Kidney (tissue), 14 donors: ENCODE measurements around the gene KRT82. TPM values are rescaled to one million over a fixed set of nuclear protein-coding genes. Genes with fewer than 3 reads are reported as not detected.
"Not testable (repeated sequence)": the region's sequence is repeated elsewhere in the genome, so short reads cannot be mapped to it uniquely, and the experiment has no call there.

Source experiments
- DNase-seq, 5 donors: peaks; one replicate each; pipeline ENCODE4 v3.0.0-alpha.2; 2013 to 2020
- FAIRE-seq: peaks from 2 replicates; lab custom pipeline; 2012; peaks lifted over from hg19 to GRCh38; lab: Jason Lieb, UNC
- H3K27ac ChIP-seq, 2 donors: one replicate each; pipeline ENCODE4 v1.7.0; 2013; ENCODE audit warnings: low read depth in 2 of 2, low read length in 2 of 2, inconsistent platforms in 1 of 2
- H3K27me3 ChIP-seq: one replicate; pipeline ENCODE4 v1.7.1; 2013; ENCODE audit warnings: low read length, inconsistent platforms; ENCODE audit not compliant: control insufficient read depth, insufficient read depth
- H3K36me3 ChIP-seq, 3 donors: one replicate each; pipeline versions ENCODE4 v1.7.0 to v1.7.1; 2013; ENCODE audit warnings: low read length in 3 of 3, control low read depth in 1 of 3, inconsistent platforms in 1 of 3; ENCODE audit not compliant: insufficient read depth in 3 of 3, control insufficient read depth in 2 of 3
- H3K4me1 ChIP-seq, 3 donors: one replicate each; pipeline versions ENCODE4 v1.7.0 to v1.7.1; 2013; ENCODE audit warnings: low read length in 3 of 3, inconsistent platforms in 1 of 3, low read depth in 1 of 3; ENCODE audit not compliant: control insufficient read depth in 2 of 3, insufficient read depth in 2 of 3
- H3K4me3 ChIP-seq, 3 donors: one replicate each; pipeline versions ENCODE4 v1.7.0 to v1.8.1; 2013; ENCODE audit warnings: low read length in 3 of 3, control low read depth in 1 of 3, inconsistent platforms in 1 of 3
- H3K9ac ChIP-seq, 3 donors: one replicate each; pipeline versions ENCODE4 v1.7.0 to v1.7.1; 2013; ENCODE audit warnings: low read length in 3 of 3, control low read depth in 1 of 3, inconsistent platforms in 1 of 3
- H3K9me3 ChIP-seq, 3 donors: one replicate each; pipeline versions ENCODE4 v1.7.0 to v1.7.1; 2013; ENCODE audit warnings: low read length in 3 of 3, control low read depth in 1 of 3, inconsistent platforms in 1 of 3; ENCODE audit not compliant: control insufficient read depth in 2 of 3, insufficient read depth in 1 of 3
- CTCF ChIP-seq: IDR thresholded peaks from 3 replicates; pipeline ENCODE4 v1.5.1; 2012; ENCODE audit warnings: mild to moderate bottlenecking, moderate library complexity, borderline replicate concordance; ENCODE audit not compliant: insufficient read depth; ENCODE audit errors: extremely low read depth
- intact Hi-C: fragments of 100-400 bp; cut with DNase I; formaldehyde crosslinking; loops from one replicate; pipeline ENCODE4 v1.11.1; 2022
- polyA plus RNA-seq: library from polyadenylated mRNA; stranded (reverse); fragments of 350-450 nt; fragmentation: Illumina TruSeq; extraction: RNeasy Lipid Tissue Mini Kit (QIAGEN cat#74804); gene quantifications from one replicate; pipeline ENCODE4 v1.2.3, GENCODE V29; 2014; ENCODE audit warnings: low read depth, low replicate concordance; ENCODE audit not compliant: insufficient read depth
- total RNA-seq: library from RNA; stranded (reverse); fragmentation: NEBNext Ultra II Directional; extraction: Animal tissue kit (Norgen Biotek cat#: 25700); gene quantifications from one replicate; pipeline ENCODE4 v1.2.1, GENCODE V29; 2021
- donor health status: control.
- donor health status: control.
- donor health status: control.
- donor health status: control.
- donor health status: control.
- donor health status: DM: yes; HTN: yes; CAD: no.
- donor health status: Normal renal cell carcinoma (clear cell type).

Gene KRT82
- total and polyA plus RNA-seq, 2 donors from 2014 or later, result not detected

- H3K36me3 ChIP-seq, result no peaks in the 10 kb centered on the region
- H3K9me3 ChIP-seq, result no peaks in the 10 kb centered on the region
- H3K27me3 ChIP-seq, result no peaks in the 10 kb centered on the region
- no peaks in the 10 kb centered on the region for H3K4me1 ChIP-seq
- TF ChIP-seq CTCF, result no peak
- FAIRE-seq (no peak), DNase-seq (no peak)
- no peak within 1 kb of the TSS for H3K4me3 ChIP-seq
- intact Hi-C loops, result no loop called here
- H3K27ac ChIP-seq, result no peak within 1 kb of the TSS
- H3K9ac ChIP-seq, result no peak within 1 kb of the TSS
Measured at GRCh38 chr12:52452101-52452500, 46.0 kb upstream of the KRT82 start, which contains the start of gene KRT6B. Gene KRT6B (minus strand): TSS chr12:52452146. CDS start chr12:52452078, 68 bp downstream.

GRCh38 chr12:52448228-52448627, 42.1 kb upstream of the KRT82 start:
- Histone ChIP-seq H3K9ac (no peak overlapping the region), H3K4me1 (no peaks in the 10 kb centered on the region), H3K4me3 (no peak overlapping the region), H3K9me3 (no peaks in the 10 kb centered on the region), H3K36me3 (no peaks in the 10 kb centered on the region), H3K27me3 (no peaks in the 10 kb centered on the region), H3K27ac (no peak overlapping the region)
- FAIRE-seq (no peak), DNase-seq (no peak)
- intact Hi-C loops, result no loop called here
- no peak for TF ChIP-seq CTCF

- H3K27me3 ChIP-seq, intact Hi-C loops, H3K27ac ChIP-seq, H3K9me3 ChIP-seq, H3K4me1 ChIP-seq, H3K4me3 ChIP-seq, DNase-seq, FAIRE-seq, H3K9ac ChIP-seq, H3K36me3 ChIP-seq: not testable (repeated sequence)
Measured at GRCh38 chr12:52447196-52447595, 41.1 kb upstream of the KRT82 start.

- Histone ChIP-seq H3K27ac (no peak overlapping the region), H3K36me3 (no peaks in the 10 kb centered on the region), H3K27me3 (no peaks in the 10 kb centered on the region), H3K9me3 (no peaks in the 10 kb centered on the region), H3K4me1 (no peaks in the 10 kb centered on the region), H3K9ac (no peak overlapping the region), H3K4me3 (no peak overlapping the region)
- intact Hi-C loops, result no loop called here
- no peak for TF ChIP-seq CTCF
- FAIRE-seq (no peak), DNase-seq (no peak)
Measured at GRCh38 chr12:52446367-52447045, 40.4 kb upstream of the KRT82 start.
